B cell (primary cell): ENCODE results near the gene SLK. TPM values are rescaled to one million over a fixed set of nuclear protein-coding genes. Genes with fewer than 3 reads are reported as not detected.

Source experiments
- ATAC-seq: fragments of 200-7000 bp; cut with Tn5 transposase; one replicate; pipeline ENCODE4 v1.10.0; 2021; ENCODE audit warnings: low read depth, mild to moderate bottlenecking, moderate number of reproducible peaks, moderate library complexity
- CTCF ChIA-PET: fragments of 350-600 bp; sonication (Branson Sonifier 250); formaldehyde crosslinking; loops from one replicate; lab custom pipeline; 2021; ENCODE audit warnings: antibody characterized with exemption, inconsistent platforms; lab: Charles Lee
- POLR2A ChIA-PET: fragments of 350-600 bp; sonication (Branson Sonifier 250); formaldehyde crosslinking; loops from one replicate; lab custom pipeline; 2021; ENCODE audit warnings: antibody characterized with exemption; lab: Charles Lee
- DNase-seq: peaks from one replicate; pipeline ENCODE4 v3.0.0; 2013
- H2AFZ ChIP-seq: 2 replicates; pipeline ENCODE4 v1.6.1; 2012; ENCODE audit warnings: mild to moderate bottlenecking, low read depth, low read length; ENCODE audit not compliant: insufficient read depth, poor library complexity, severe bottlenecking
- H3K27ac ChIP-seq, 2 donors: 1 replicate in 1 of 2; 2 replicates in 1 of 2; pipeline ENCODE4 v1.5.1; 2012 to 2013; ENCODE audit warnings: low read length in 2 of 2, mild to moderate bottlenecking in 2 of 2, moderate library complexity in 1 of 2
- H3K27me3 ChIP-seq, 4 experiments: fragments of 200-600 bp in 1 of 4; sonication (generic) in 1 of 4; replicated peaks in 1 of 4; 1 replicate in 2 of 4; 2 replicates in 2 of 4; pipeline versions ENCODE4 v1.6.1 to v1.7.0; 2013 to 2016; ENCODE audit warnings: low read length in 3 of 4, mild to moderate bottlenecking in 2 of 4, mixed read lengths in 1 of 4, moderate library complexity in 1 of 4; ENCODE audit not compliant: insufficient read depth in 4 of 4, control insufficient read depth in 3 of 4; ENCODE audit errors: control extremely low read depth in 1 of 4
- H3K36me3 ChIP-seq, 2 experiments: replicated peaks in 1 of 2; 1 replicate in 1 of 2; 2 replicates in 1 of 2; pipeline versions ENCODE4 v1.6.1 to v1.7.1; 2013; ENCODE audit warnings: low read length in 1 of 2; ENCODE audit not compliant: insufficient read depth in 2 of 2, control insufficient read depth in 1 of 2; ENCODE audit errors: control extremely low read depth in 1 of 2, extremely low read depth in 1 of 2
- H3K4me1 ChIP-seq, 2 donors: fragments of 200-600 bp in 1 of 2; sonication (generic) in 1 of 2; 1 replicate in 1 of 2; 2 replicates in 1 of 2; pipeline versions ENCODE4 v1.5.1 to v1.6.1; 2013 to 2017; ENCODE audit warnings: low read length in 2 of 2; ENCODE audit not compliant: control insufficient read depth in 2 of 2, insufficient read depth in 2 of 2
- H3K4me2 ChIP-seq: replicated peaks from 2 replicates; pipeline ENCODE3; 2012; ENCODE audit warnings: mild to moderate bottlenecking, low read depth, low read length; ENCODE audit not compliant: poor library complexity, severe bottlenecking
- H3K4me3 ChIP-seq, 5 experiments: fragments of 200-600 bp in 1 of 5; sonication (generic) in 1 of 5; 1 replicate in 3 of 5; 2 replicates in 2 of 5; pipeline versions ENCODE4 v1.5.1 to v1.7.0; 2011 to 2016; ENCODE audit warnings: low read length in 4 of 5, mild to moderate bottlenecking in 4 of 5, low read depth in 2 of 5, control low read depth in 1 of 5, moderate library complexity in 1 of 5; ENCODE audit not compliant: insufficient read depth in 1 of 5; ENCODE audit errors: control extremely low read depth in 1 of 5, extremely low read depth in 1 of 5
- H3K79me2 ChIP-seq: fragments of 200-600 bp; sonication (generic); one replicate; pipeline ENCODE4 v1.6.0; 2016; ENCODE audit warnings: low read length; ENCODE audit not compliant: control insufficient read depth, insufficient read depth
- H3K9ac ChIP-seq: fragments of 200-600 bp; sonication (generic); 2 replicates; pipeline ENCODE4 v1.6.1; 2017; ENCODE audit warnings: mild to moderate bottlenecking, low read length, moderate library complexity
- H3K9me3 ChIP-seq, 3 donors: one replicate each; pipeline versions ENCODE4 v1.6.1 to v1.7.1; 2013; ENCODE audit warnings: low read length in 2 of 3; ENCODE audit not compliant: control insufficient read depth in 2 of 3, insufficient read depth in 1 of 3; ENCODE audit errors: control extremely low read depth in 1 of 3
- H4K20me1 ChIP-seq: 2 replicates; pipeline ENCODE4 v1.6.0; 2012; ENCODE audit warnings: mild to moderate bottlenecking, low read length; ENCODE audit not compliant: insufficient read depth, control insufficient read depth, poor library complexity, severe bottlenecking
- H3K27ac Mint-ChIP-seq: one replicate; pipeline ENCODE4 v1.8.0; 2021; ENCODE audit warnings: mixed read lengths
- H3K27me3 Mint-ChIP-seq: one replicate; pipeline ENCODE4 v1.8.0; 2021; ENCODE audit warnings: mixed read lengths
- H3K4me1 Mint-ChIP-seq: one replicate; pipeline ENCODE4 v1.8.0; 2021; ENCODE audit warnings: mixed read lengths
- H3K4me3 Mint-ChIP-seq: one replicate; pipeline ENCODE4 v1.8.0; 2021; ENCODE audit warnings: mixed read lengths
- H3K9me3 Mint-ChIP-seq: one replicate; pipeline ENCODE4 v1.8.0; 2022; ENCODE audit warnings: mixed read lengths; ENCODE audit not compliant: insufficient read depth
- CTCF ChIP-seq: fragments of 200-600 bp; IDR thresholded peaks from one replicate; pipeline ENCODE4 v1.8.0; 2022; ENCODE audit warnings: antibody characterized with exemption, mild to moderate bottlenecking
- EZH2 ChIP-seq: IDR thresholded peaks from 2 replicates; pipeline ENCODE4 v1.6.1; 2012; ENCODE audit warnings: borderline replicate concordance, low read depth, mild to moderate bottlenecking, moderate library complexity, low read length; ENCODE audit not compliant: insufficient read depth, poor library complexity, severe bottlenecking
- WGBS: methylation state at CpG from one replicate; pipeline ENCODE4 v1.1.5; 2013; ENCODE audit warnings: missing lambda C conversion rate; ENCODE audit not compliant: insufficient coverage; 5-methylcytosine and 5-hydroxymethylcytosine counted together
- intact Hi-C: fragments of 100-400 bp; cut with micrococcal nuclease; formaldehyde crosslinking; loops from one replicate; pipeline ENCODE4 v1.10.0; 2022
- polyA plus RNA-seq: library from polyadenylated mRNA; depleted of rRNA; stranded (reverse); fragments of >200 nt; gene quantifications from 2 replicates; pipeline ENCODE4 v1.2.3, GENCODE V29; 2012
- total RNA-seq, 2 donors: library from RNA; stranded (reverse); fragments of 120-200 nt in 1 of 2; gene quantifications; 1 replicate in 1 of 2; 2 replicates in 1 of 2; pipeline versions ENCODE4 v1.2.3 to v1.2.4, GENCODE V29; 2013 to 2022

The SLK gene
- total and polyA plus RNA-seq, 2 donors (not counting 1 experiment from before 2014, with no cell fraction given), result 2.9 to 24.5 TPM

GRCh38 chr10:104069613-104070012 lies 102.7 kb downstream of the SLK start:
- no peak overlapping the region for H3K27ac ChIP-seq
- H3K79me2 ChIP-seq, result no peaks in the 10 kb centered on the region
- POLR2A ChIA-PET, result no interaction called here
- no peak overlapping the region for H3K4me3 ChIP-seq
- intact Hi-C loops, result no loop called here
- CTCF ChIA-PET, result no interaction called here
- H3K9ac ChIP-seq, result no peak overlapping the region
- TF ChIP-seq EZH2 (no peak), CTCF (no peak)
- H3K4me1 ChIP-seq, result no peaks in the 10 kb centered on the region
- H2AFZ ChIP-seq, result no peak overlapping the region
- H3K4me3 Mint-ChIP-seq, result no peak overlapping the region
- no peaks in the 10 kb centered on the region for H4K20me1 ChIP-seq
- H3K4me1 Mint-ChIP-seq, result no peaks in the 10 kb centered on the region
- peaks cover 8% of the 10 kb centered on the region for H3K27me3 Mint-ChIP-seq
- WGBS, result 50% methylated on average over 2 of the region's 6 CpGs
- H3K9me3 Mint-ChIP-seq, result no peaks in the 10 kb centered on the region
- peaks cover 0 to 6% (median 0%) of the 10 kb centered on the region in 4 experiments for H3K27me3 ChIP-seq
- no peak overlapping the region for H3K27ac Mint-ChIP-seq
- no peak overlapping the region for H3K4me2 ChIP-seq
- ATAC-seq, result no peak
- H3K36me3 ChIP-seq, result no peaks in the 10 kb centered on the region
- H3K9me3 ChIP-seq, result no peaks in the 10 kb centered on the region
- DNase-seq, result no peak

GRCh38 chr10:104072786-104073185 lies 105.8 kb downstream of the SLK start:
- H2AFZ ChIP-seq, result no peak overlapping the region
- no peaks in the 10 kb centered on the region for H3K4me1 ChIP-seq
- no peak overlapping the region for H3K27ac ChIP-seq
- H3K4me2 ChIP-seq, result no peak overlapping the region
- Mint-ChIP-seq H3K27me3 (no peaks in the 10 kb centered on the region), H3K9me3 (no peaks in the 10 kb centered on the region), H3K27ac (no peak overlapping the region), H3K4me1 (no peaks in the 10 kb centered on the region), H3K4me3 (no peak overlapping the region)
- ChIA-PET POLR2A (no interaction called here), CTCF (interaction anchor here (1.3 kb wide), 1 partner anchor 185 kb away, joined by 4 read pairs; no protein-coding TSS in a partner anchor)
- no peaks in the 10 kb centered on the region for H3K36me3 ChIP-seq
- H3K79me2 ChIP-seq, result no peaks in the 10 kb centered on the region
- TF ChIP-seq CTCF, result no peak
- no peaks in the 10 kb centered on the region for H4K20me1 ChIP-seq
- ATAC-seq (no peak), DNase-seq (no peak)
- intact Hi-C loops, result no loop called here
- H3K4me3 ChIP-seq, result no peak overlapping the region
- WGBS, result 57% methylated on average over 2 of the region's 5 CpGs
- H3K9ac ChIP-seq, result no peak overlapping the region
- peaks cover 0 to 2% (median 0%) of the 10 kb centered on the region in 4 experiments for H3K27me3 ChIP-seq
- no peaks in the 10 kb centered on the region for H3K9me3 ChIP-seq
